H1 (cell line): ENCODE results near the gene TM9SF2. TPM values are rescaled to one million over a fixed set of nuclear protein-coding genes. Genes with fewer than 3 reads are reported as not detected.

Experiments used
- CHD7 ChIP-seq: fragments of 300-600 bp; sonication (generic); IDR thresholded peaks from 2 replicates; pipeline ENCODE4 v1.7.1; 2012; ENCODE audit warnings: low read length, moderate library complexity, mild to moderate bottlenecking, inconsistent platforms; ENCODE audit not compliant: insufficient replicate concordance
- CTBP2 ChIP-seq: IDR thresholded peaks from 2 replicates; pipeline ENCODE4 v1.7.0; 2011; ENCODE audit warnings: borderline replicate concordance, mild to moderate bottlenecking, moderate library complexity, mixed read lengths, low read length; ENCODE audit not compliant: insufficient read depth, insufficient read length
- HDAC6 ChIP-seq: IDR thresholded peaks from one replicate; pipeline ENCODE4 v1.7.1; 2012; ENCODE audit warnings: low read depth, mild to moderate bottlenecking, inconsistent platforms, low read length, moderate library complexity
- KDM1A ChIP-seq: fragments of 200-600, 300-600 bp; sonication (generic); IDR thresholded peaks from 2 replicates; pipeline ENCODE4 v1.7.1; 2016; ENCODE audit warnings: mild to moderate bottlenecking, low read length, borderline replicate concordance
- PHF8 ChIP-seq: fragments of 200-600 bp; sonication (generic); conservative IDR thresholded peaks from 2 replicates; pipeline ENCODE4 v1.7.1; 2012; ENCODE audit warnings: low read depth, mild to moderate bottlenecking, inconsistent platforms, low read length, moderate library complexity
- POLR2A ChIP-seq, 2 experiments: IDR thresholded peaks; 1 replicate in 1 of 2; 2 replicates in 1 of 2; pipeline ENCODE4 v1.6.1; 2011; ENCODE audit warnings: low read depth in 2 of 2, low read length in 2 of 2, mild to moderate bottlenecking in 2 of 2; ENCODE audit errors: control extremely low read depth in 1 of 2
- RBBP5 ChIP-seq: IDR thresholded peaks from 2 replicates; pipeline ENCODE4 v1.7.1; 2012; ENCODE audit warnings: low read depth, mild to moderate bottlenecking, inconsistent platforms, low read length, moderate library complexity, borderline replicate concordance
- SIRT6 ChIP-seq: IDR thresholded peaks from one replicate; pipeline ENCODE4 v1.7.1; 2012; ENCODE audit warnings: low read length, inconsistent platforms
- TBP ChIP-seq: IDR thresholded peaks from 2 replicates; pipeline ENCODE4 v1.6.1; 2011; ENCODE audit warnings: low read depth, low read length, improper control_type of control experiment
- ZNF274 ChIP-seq: IDR thresholded peaks from 2 replicates; pipeline ENCODE4 v1.7.0; 2012; ENCODE audit warnings: low read length, borderline replicate concordance; ENCODE audit errors: extremely low read depth
- polyA plus RNA-seq, 7 experiments: library from polyadenylated mRNA; depleted of rRNA in 3 of 7; stranded (reverse) in 5 of 7; unstranded in 2 of 7; fragments of >200 nt in 5 of 7; fragments of 200-250 nt in 2 of 7; gene quantifications; 1 replicate in 5 of 7; 2 replicates in 1 of 7; 4 replicates in 1 of 7; pipeline versions ENCODE4 v1.2.1 to v1.2.3, GENCODE V29; 2011 to 2013; ENCODE audit warnings: missing spikeins in 2 of 7, mixed read lengths in 2 of 7
- total RNA-seq: library from RNA; stranded (reverse); fragmentation: NEBNext Ultra II Directional; extraction: Animal tissue kit (Norgen Biotek cat#: 25700); gene quantifications from 2 replicates; pipeline ENCODE4 v1.2.1, GENCODE V29; 2021

The TM9SF2 gene
- total and polyA plus RNA-seq, 2 of the 8 experiments (the other 6 are each of a cell fraction or from before 2014, with no cell fraction given): 68.0 to 101 TPM

GRCh38 chr13:99605420-99606323 lies 104.4 kb downstream of the TM9SF2 start (continued):
- TF ChIP-seq CHD7: no peak
- no peak for TF ChIP-seq PHF8
- TF ChIP-seq KDM1A: no peak
- no peak for TF ChIP-seq HDAC6
- TF ChIP-seq ZNF274: no peak
- no peak for TF ChIP-seq POLR2A (IDR thresholded peaks at IDR 0.05; ENCODE audit: control extremely low read depth in 1 of 2, low read depth in 2 of 2, low read length in 2 of 2)
- no peak for TF ChIP-seq SIRT6
- TF ChIP-seq RBBP5: 0 out of 2 replicates have a peak, but pooled peaks have one; percentile 14
- TF ChIP-seq TBP: no peak
- TF ChIP-seq CTBP2: peak; percentile 22
